Neural cell (in vitro differentiated cells): ENCODE results near the gene HDAC9.
A peak's percentile ranks its signal among the peaks of the same experiment; 100 is the strongest.

Experiments used
- CTCF ChIP-seq: fragments of 450-650 bp; IDR thresholded peaks from 2 replicates; pipeline ENCODE4 v1.5.1; 2014; ENCODE audit warnings: antibody characterized with exemption, mild to moderate bottlenecking, moderate library complexity; ENCODE audit not compliant: poor library complexity, severe bottlenecking
- EP300 ChIP-seq: fragments of 450-650 bp; conservative IDR thresholded peaks from 2 replicates; pipeline ENCODE4 v1.6.1; 2014; ENCODE audit warnings: antibody characterized with exemption, mild to moderate bottlenecking, moderate library complexity; ENCODE audit not compliant: poor library complexity, severe bottlenecking
- EZH2 ChIP-seq: fragments of 200-600, 300-800 bp; shearing (Covaris generic), sonication (generic); IDR thresholded peaks from 2 replicates; pipeline ENCODE4 v1.6.1; 2014; ENCODE audit warnings: antibody characterized with exemption, low read length, borderline replicate concordance, mild to moderate bottlenecking; ENCODE audit not compliant: insufficient read depth, poor library complexity, severe bottlenecking
- POLR2AphosphoS5 ChIP-seq: IDR thresholded peaks from 2 replicates; pipeline ENCODE4 v1.6.1; 2012
- RAD21 ChIP-seq: fragments of 450-650 bp; conservative IDR thresholded peaks from 2 replicates; pipeline ENCODE4 v1.6.1; 2014; ENCODE audit warnings: antibody characterized with exemption, mild to moderate bottlenecking, moderate library complexity
- REST ChIP-seq: IDR thresholded peaks from 2 replicates; pipeline ENCODE4 v1.6.1; 2012; ENCODE audit warnings: borderline replicate concordance
- SMC3 ChIP-seq: fragments of 450-650 bp; conservative IDR thresholded peaks from 2 replicates; pipeline ENCODE4 v1.6.1; 2014; ENCODE audit warnings: antibody characterized with exemption, mild to moderate bottlenecking, moderate library complexity; ENCODE audit not compliant: poor library complexity
- TAF1 ChIP-seq: IDR thresholded peaks from 2 replicates; pipeline ENCODE4 v1.6.1; 2012; ENCODE audit warnings: low read depth

- TF ChIP-seq CTCF = peak; percentile 81
- TF ChIP-seq RAD21 = peak; percentile 84
- TF ChIP-seq POLR2AphosphoS5 = no peak
- TF ChIP-seq SMC3 = peak; percentile 82
- TF ChIP-seq EZH2 = no peak
- TF ChIP-seq EP300 = no peak
- no peak for TF ChIP-seq REST
- no peak for TF ChIP-seq TAF1
These were observed 95.3 kb downstream of the HDAC9 start for GRCh38 chr7:18590744-18591340.
